ENCODE results near the gene MICAL1.

MICAL1 gene

DNA sequence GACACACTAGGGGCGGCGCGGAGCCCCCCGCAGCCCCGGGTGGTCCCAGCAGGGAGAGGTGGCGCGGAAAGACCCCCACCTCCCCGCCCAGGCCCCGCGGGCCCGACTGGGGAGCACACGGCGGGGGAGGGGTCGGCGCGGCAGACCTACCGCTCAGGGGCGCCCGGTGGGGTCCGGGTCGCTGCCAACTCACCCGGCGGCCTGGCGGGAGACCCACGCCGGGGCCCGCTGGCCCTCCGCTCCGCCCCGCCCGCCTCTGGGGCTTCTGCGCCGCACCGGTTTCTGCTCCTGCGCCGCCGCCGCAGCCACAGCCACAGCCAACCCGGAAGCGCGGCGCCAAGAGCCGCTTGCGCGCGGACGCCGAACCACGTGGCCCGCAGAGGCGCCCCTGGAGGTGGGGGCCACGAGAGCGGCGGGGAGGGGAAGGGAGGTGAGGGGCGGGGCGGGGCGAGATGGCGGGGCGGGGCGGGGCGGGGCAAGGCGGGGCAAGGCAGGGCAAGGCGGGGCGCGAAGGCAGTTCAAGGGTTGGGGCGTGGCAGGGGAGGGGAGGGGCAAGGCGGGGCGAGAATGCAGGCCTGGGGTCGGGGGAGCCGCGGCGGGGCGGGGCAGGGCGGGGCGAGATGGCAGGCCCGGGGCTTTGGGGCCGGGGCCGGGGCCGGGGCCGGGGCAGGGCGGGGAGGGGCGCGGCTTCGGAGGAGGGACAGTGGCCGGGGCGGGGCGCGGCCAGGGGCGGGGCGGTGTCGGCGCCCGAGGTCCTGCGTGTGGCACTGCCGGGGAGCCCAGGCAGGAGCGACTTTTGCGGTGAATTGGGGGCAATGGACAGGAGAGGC, 27.5 kb upstream of the MICAL1 start, which contains the start of gene ZBTB24:
Gene ZBTB24, minus strand, starts transcription at position 315 of the 830 bp plus-strand sequence. CDS start 1,193 bp downstream, outside the sequence.
- Histone ChIP-seq H3K9ac (ENCODE audit: low read depth, low read length) (peak within 1 kb of the TSS; percentile 99), H3K4me1 (ENCODE audit: insufficient read depth, low read length) (peaks cover 24% of the 10 kb centered on the region), H3K9me3 (ENCODE audit: control insufficient read depth, insufficient read depth, low read length) (no peaks in the 10 kb centered on the region), H3K36me3 (ENCODE audit: insufficient read depth, low read length) (peaks cover 17% of the 10 kb centered on the region)

DNA sequence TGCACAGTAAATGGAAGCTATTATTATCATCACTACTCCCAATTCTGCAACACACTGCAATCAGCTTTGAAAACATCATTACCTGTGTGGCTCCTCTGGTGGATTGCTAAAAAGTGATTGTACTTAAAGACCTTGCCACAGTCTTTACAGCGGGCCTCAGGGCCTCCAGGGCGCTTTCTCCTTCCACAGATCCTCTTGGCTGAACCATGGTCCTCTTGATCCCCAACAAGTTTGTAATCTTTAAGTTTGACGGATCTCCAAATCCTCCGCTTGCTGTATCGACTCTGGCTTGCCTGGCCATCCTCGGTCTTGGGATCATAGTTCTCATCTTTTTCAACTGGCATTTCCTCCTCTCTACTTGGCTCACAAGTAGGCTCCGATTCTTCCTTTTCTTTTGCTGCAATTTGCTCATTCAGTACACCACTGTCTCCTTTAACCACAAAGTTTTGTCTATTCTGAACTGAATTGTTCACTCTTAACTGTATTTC, 25.5 kb upstream of the MICAL1 start:
- H3K9me3 ChIP-seq (ENCODE audit: control insufficient read depth, insufficient read depth, low read length) = no peaks in the 10 kb centered on the region
- H3K36me3 ChIP-seq (ENCODE audit: insufficient read depth, low read length) = peaks cover 17% of the 10 kb centered on the region
- no peak overlapping the region for H3K9ac ChIP-seq (ENCODE audit: low read depth, low read length)
- H3K4me1 ChIP-seq (ENCODE audit: insufficient read depth, low read length) = peaks cover 31% of the 10 kb centered on the region

DNA sequence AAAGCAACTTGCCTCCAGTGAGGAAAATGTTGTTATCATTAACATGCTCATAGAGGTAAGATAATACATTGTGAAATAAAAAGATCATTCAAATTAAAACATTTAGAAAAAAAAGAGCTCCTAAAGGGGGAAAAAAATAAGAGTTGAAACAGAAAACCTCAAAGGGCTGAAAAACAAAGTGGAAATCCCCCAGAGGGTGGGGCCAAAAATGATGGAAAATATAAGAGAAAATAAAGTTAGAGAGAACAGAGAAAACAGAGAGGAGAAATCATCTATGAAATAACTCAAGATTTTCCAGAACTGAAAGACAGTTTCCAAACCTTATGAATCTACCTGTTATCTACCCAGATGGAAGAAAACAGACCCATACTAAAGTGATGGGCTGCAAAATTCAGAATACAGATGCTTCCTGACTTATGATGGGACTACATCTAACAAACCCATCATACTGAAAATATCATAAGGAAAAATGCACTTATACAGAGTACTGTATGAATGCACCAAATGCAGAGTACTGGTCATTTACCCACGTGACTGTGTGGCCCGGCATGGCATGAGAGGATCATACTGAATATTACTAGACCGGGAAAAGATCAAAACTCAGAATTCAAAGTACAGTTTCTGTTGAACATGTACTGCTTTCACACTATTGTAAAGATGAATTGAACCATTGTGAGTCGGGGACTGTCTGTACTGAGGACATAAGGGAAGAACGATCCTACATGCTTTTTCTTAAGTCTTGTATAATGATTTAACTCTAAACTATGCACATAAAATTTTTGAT, 23.5 kb upstream of the MICAL1 start:
- peaks cover 24% of the 10 kb centered on the region for H3K4me1 ChIP-seq (ENCODE audit: insufficient read depth, low read length)
- H3K36me3 ChIP-seq (ENCODE audit: insufficient read depth, low read length) = peaks cover 25% of the 10 kb centered on the region
- H3K9me3 ChIP-seq (ENCODE audit: control insufficient read depth, insufficient read depth, low read length) = no peaks in the 10 kb centered on the region
- H3K9ac ChIP-seq (ENCODE audit: low read depth, low read length) = no peak overlapping the region; the same call in 1 of the 2 replicates

- Histone ChIP-seq H3K4me1 (ENCODE audit: insufficient read depth, low read length) (peaks cover 24% of the 10 kb centered on the region), H3K36me3 (ENCODE audit: insufficient read depth, low read length) (peaks cover 28% of the 10 kb centered on the region), H3K9me3 (ENCODE audit: control insufficient read depth, insufficient read depth, low read length) (no peaks in the 10 kb centered on the region), H3K9ac (ENCODE audit: low read depth, low read length) (no peak overlapping the region; the same call in 1 of the 2 replicates)
Observed at GRCh38 chr6:109478222-109478805, 22.7 kb upstream of the MICAL1 start.

GRCh38 chr6:109477725-109478124, 22.2 kb upstream of the MICAL1 start:
- H3K9ac ChIP-seq (ENCODE audit: low read depth, low read length) = no peak overlapping the region; the same call in 1 of the 2 replicates
- H3K4me1 ChIP-seq (ENCODE audit: insufficient read depth, low read length) = peaks cover 24% of the 10 kb centered on the region
- H3K9me3 ChIP-seq (ENCODE audit: control insufficient read depth, insufficient read depth, low read length) = no peaks in the 10 kb centered on the region
- H3K36me3 ChIP-seq (ENCODE audit: insufficient read depth, low read length) = peaks cover 33% of the 10 kb centered on the region

- Histone ChIP-seq H3K36me3 (ENCODE audit: insufficient read depth, low read length) (peaks cover 33% of the 10 kb centered on the region), H3K9me3 (ENCODE audit: control insufficient read depth, insufficient read depth, low read length) (no peaks in the 10 kb centered on the region), H3K4me1 (ENCODE audit: insufficient read depth, low read length) (peaks cover 24% of the 10 kb centered on the region), H3K9ac (ENCODE audit: low read depth, low read length) (no peak overlapping the region)
Observed at GRCh38 chr6:109477184-109477583, 21.6 kb upstream of the MICAL1 start.

GRCh38 chr6:109475625-109476024, 20.1 kb upstream of the MICAL1 start:
- Histone ChIP-seq H3K4me1 (ENCODE audit: insufficient read depth, low read length) (peaks cover 17% of the 10 kb centered on the region), H3K9ac (ENCODE audit: low read depth, low read length) (no peak overlapping the region), H3K9me3 (ENCODE audit: control insufficient read depth, insufficient read depth, low read length) (no peaks in the 10 kb centered on the region), H3K36me3 (ENCODE audit: insufficient read depth, low read length) (peaks cover 19% of the 10 kb centered on the region)

- Histone ChIP-seq H3K36me3 (ENCODE audit: insufficient read depth, low read length) (peaks cover 15% of the 10 kb centered on the region), H3K9ac (ENCODE audit: low read depth, low read length) (no peak overlapping the region), H3K9me3 (ENCODE audit: control insufficient read depth, insufficient read depth, low read length) (no peaks in the 10 kb centered on the region), H3K4me1 (ENCODE audit: insufficient read depth, low read length) (peaks cover 15% of the 10 kb centered on the region)
Observed at GRCh38 chr6:109474995-109475394, 19.4 kb upstream of the MICAL1 start.

GRCh38 chr6:109473120-109473519, 17.5 kb upstream of the MICAL1 start:
- H3K36me3 ChIP-seq (ENCODE audit: insufficient read depth, low read length) = peaks cover 26% of the 10 kb centered on the region
- no peaks in the 10 kb centered on the region for H3K9me3 ChIP-seq (ENCODE audit: control insufficient read depth, insufficient read depth, low read length)
- peaks cover 6% of the 10 kb centered on the region for H3K4me1 ChIP-seq (ENCODE audit: insufficient read depth, low read length)
- H3K9ac ChIP-seq (ENCODE audit: low read depth, low read length) = no peak overlapping the region

- H3K4me1 ChIP-seq (ENCODE audit: insufficient read depth, low read length) = no peaks in the 10 kb centered on the region
- no peak overlapping the region for H3K9ac ChIP-seq (ENCODE audit: low read depth, low read length)
- no peaks in the 10 kb centered on the region for H3K9me3 ChIP-seq (ENCODE audit: control insufficient read depth, insufficient read depth, low read length)
- peaks cover 29% of the 10 kb centered on the region for H3K36me3 ChIP-seq (ENCODE audit: insufficient read depth, low read length)
Observed at GRCh38 chr6:109472132-109472995, 16.8 kb upstream of the MICAL1 start.

DNA sequence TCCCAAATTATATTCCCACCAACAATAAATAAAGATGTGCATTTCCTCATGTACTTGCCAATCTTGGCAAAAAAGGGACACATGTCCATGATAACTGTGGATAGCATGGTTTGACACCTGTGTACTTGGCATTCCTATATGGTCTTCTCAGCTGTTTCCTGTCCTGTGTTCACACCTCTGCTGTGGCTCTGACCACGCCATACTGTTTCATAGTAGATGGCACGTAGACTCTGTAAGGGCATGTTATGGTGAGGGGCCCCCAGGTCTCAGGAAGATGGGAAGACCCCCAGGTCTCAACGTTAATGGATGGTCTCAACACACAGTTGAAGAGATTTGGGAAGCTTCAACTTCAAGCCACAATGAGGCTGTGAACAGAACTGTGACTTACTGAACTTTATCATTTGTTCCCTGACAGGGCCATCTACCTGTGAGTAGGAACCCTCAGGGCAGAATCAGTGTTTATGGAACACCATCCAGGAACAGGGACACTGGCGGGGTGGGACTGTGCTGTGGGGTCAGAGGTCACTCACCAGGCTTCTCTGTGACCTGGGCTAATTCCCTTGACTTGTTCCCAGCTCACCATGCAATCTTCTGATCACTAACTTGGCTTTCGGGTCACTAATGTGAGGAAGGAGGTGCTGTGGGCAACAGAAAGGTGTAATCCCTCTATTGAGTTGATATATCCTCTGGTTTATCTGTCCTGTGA, 15.7 kb upstream of the MICAL1 start:
- Histone ChIP-seq H3K4me1 (ENCODE audit: insufficient read depth, low read length) (no peaks in the 10 kb centered on the region), H3K36me3 (ENCODE audit: insufficient read depth, low read length) (peaks cover 34% of the 10 kb centered on the region), H3K9ac (ENCODE audit: low read depth, low read length) (no peak overlapping the region), H3K9me3 (ENCODE audit: control insufficient read depth, insufficient read depth, low read length) (no peaks in the 10 kb centered on the region)

GRCh38 chr6:109469591-109470189, 14.1 kb upstream of the MICAL1 start:
- H3K4me1 ChIP-seq (ENCODE audit: insufficient read depth, low read length) = no peaks in the 10 kb centered on the region
- H3K36me3 ChIP-seq (ENCODE audit: insufficient read depth, low read length) = peaks cover 33% of the 10 kb centered on the region
- no peak overlapping the region for H3K9ac ChIP-seq (ENCODE audit: low read depth, low read length)

DNA sequence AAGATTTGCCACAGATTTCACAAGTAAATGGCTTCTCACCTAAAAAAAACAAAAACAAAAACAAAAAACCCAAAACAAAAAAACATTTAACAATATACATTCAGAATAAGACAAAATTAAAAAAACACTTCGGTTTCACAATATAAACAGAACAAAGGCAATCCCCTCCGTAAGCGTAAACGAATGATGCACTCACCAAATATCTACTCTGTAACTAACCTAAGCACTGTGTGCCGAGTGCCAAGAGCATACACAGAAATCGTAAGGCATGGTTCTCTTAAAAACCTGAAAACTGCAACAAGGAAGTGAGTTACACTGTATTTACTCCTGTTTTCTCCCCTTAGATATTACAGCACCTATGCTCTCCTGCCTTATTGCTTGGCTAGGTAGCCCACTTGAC, 12.1 kb upstream of the MICAL1 start:
- Histone ChIP-seq H3K36me3 (ENCODE audit: insufficient read depth, low read length) (peaks cover 25% of the 10 kb centered on the region), H3K4me1 (ENCODE audit: insufficient read depth, low read length) (no peaks in the 10 kb centered on the region), H3K9me3 (ENCODE audit: control insufficient read depth, insufficient read depth, low read length) (no peaks in the 10 kb centered on the region), H3K9ac (ENCODE audit: low read depth, low read length) (no peak overlapping the region)

More at GRCh38 chr6:109469591-109470189, 14.1 kb upstream of the MICAL1 start:
- no peaks in the 10 kb centered on the region for H3K9me3 ChIP-seq (ENCODE audit: control insufficient read depth, insufficient read depth, low read length)
